ENCODE data around the gene CYCS.

Gene CYCS

GRCh38 chr7:25125137-25125946 lies at the start of gene CYCS:
TSS of gene CYCS (minus strand) at chr7:25125260. CDS start at chr7:25124119, 1,141 bp downstream.
- DNase-seq (ENCODE audit: low spot score): peak; percentile 98

GRCh38 chr7:25173184-25173583 lies 48.1 kb upstream of the CYCS start:
- DNase-seq (ENCODE audit: low spot score): no peak

GRCh38 chr7:25171516-25171915 lies 46.5 kb upstream of the CYCS start:
- no peak for DNase-seq (ENCODE audit: low spot score)

- no peak for DNase-seq (ENCODE audit: low spot score)
Observed at GRCh38 chr7:25171071-25171470, 46.0 kb upstream of the CYCS start.

- no peak for DNase-seq (ENCODE audit: low spot score)
Observed at GRCh38 chr7:25169683-25170082, 44.6 kb upstream of the CYCS start.

GRCh38 chr7:25168145-25168544 lies 43.1 kb upstream of the CYCS start:
- no peak for DNase-seq (ENCODE audit: low spot score)

GRCh38 chr7:25167262-25167843 lies 42.3 kb upstream of the CYCS start:
- no peak for DNase-seq (ENCODE audit: low spot score)

- DNase-seq (ENCODE audit: low spot score): peak; percentile 26
Observed at GRCh38 chr7:25159983-25160596, 35.0 kb upstream of the CYCS start.

- no peak for DNase-seq (ENCODE audit: low spot score)
Observed at GRCh38 chr7:25158966-25159365, 33.9 kb upstream of the CYCS start.

GRCh38 chr7:25151773-25152172 lies 26.7 kb upstream of the CYCS start:
- no peak for DNase-seq (ENCODE audit: low spot score)

GRCh38 chr7:25149836-25150235 lies 24.8 kb upstream of the CYCS start:
- no peak for DNase-seq (ENCODE audit: low spot score)

GRCh38 chr7:25148772-25149575 lies 23.9 kb upstream of the CYCS start:
- DNase-seq (ENCODE audit: low spot score): no peak

GRCh38 chr7:25143763-25144162 lies 18.7 kb upstream of the CYCS start:
- DNase-seq (ENCODE audit: low spot score): no peak

- DNase-seq (ENCODE audit: low spot score): no peak
Observed at GRCh38 chr7:25139536-25139935, 14.5 kb upstream of the CYCS start.

- no peak for DNase-seq (ENCODE audit: low spot score)
Observed at GRCh38 chr7:25134358-25135010, 9.4 kb upstream of the CYCS start.

GRCh38 chr7:25132430-25132829 lies 7.4 kb upstream of the CYCS start:
- DNase-seq (ENCODE audit: low spot score): no peak

GRCh38 chr7:25126751-25127150 lies 1.7 kb upstream of the CYCS start:
- no peak for DNase-seq (ENCODE audit: low spot score)

- peak; percentile 3 for DNase-seq (ENCODE audit: low spot score)
Observed at GRCh38 chr7:25124465-25125136, 459 bp downstream of the CYCS start.

- no peak for DNase-seq (ENCODE audit: low spot score)
Observed at GRCh38 chr7:25122373-25122772, 2.7 kb downstream of the CYCS start.

GRCh38 chr7:25121599-25121998 lies 3.5 kb downstream of the CYCS start:
- DNase-seq (ENCODE audit: low spot score): no peak

GRCh38 chr7:25119102-25119501 lies 6.0 kb downstream of the CYCS start:
- no peak for DNase-seq (ENCODE audit: low spot score)

All from kidney capillary endothelial cell (primary cell).